HG03060 (cell line): ENCODE results near the gene STXBP5.

Experiments used
- ATAC-seq: cut with Tn5 transposase; IDR thresholded peaks from one replicate; pipeline ENCODE4 v1.9.1; 2021; ENCODE audit warnings: low read depth, moderate number of reproducible peaks; ENCODE audit not compliant: unreplicated experiment

STXBP5 gene

GRCh38 chr6:147207837-147208754 lies 3.9 kb downstream of the STXBP5 start:
- ATAC-seq: no peak

- ATAC-seq: no peak
Observed at GRCh38 chr6:147209762-147210449, 5.7 kb downstream of the STXBP5 start.

GRCh38 chr6:147211349-147211748 lies 7.1 kb downstream of the STXBP5 start:
- ATAC-seq: no peak

GRCh38 chr6:147211831-147212230 lies 7.6 kb downstream of the STXBP5 start:
- no peak for ATAC-seq

GRCh38 chr6:147212622-147213021 lies 8.4 kb downstream of the STXBP5 start:
- no peak for ATAC-seq

- ATAC-seq: no peak
Observed at GRCh38 chr6:147213772-147214171, 9.6 kb downstream of the STXBP5 start.

GRCh38 chr6:147214248-147215227 lies 10.3 kb downstream of the STXBP5 start:
- ATAC-seq: no peak

GRCh38 chr6:147216915-147217314 lies 12.7 kb downstream of the STXBP5 start:
- no peak for ATAC-seq

- no peak for ATAC-seq
Observed at GRCh38 chr6:147217840-147218404, 13.7 kb downstream of the STXBP5 start.

GRCh38 chr6:147218797-147219196 lies 14.6 kb downstream of the STXBP5 start:
- no peak for ATAC-seq

GRCh38 chr6:147219463-147219862 lies 15.2 kb downstream of the STXBP5 start:
- no peak for ATAC-seq

GRCh38 chr6:147220345-147220744 lies 16.1 kb downstream of the STXBP5 start:
- no peak for ATAC-seq

- ATAC-seq: no peak
Observed at GRCh38 chr6:147221739-147222138, 17.5 kb downstream of the STXBP5 start.

GRCh38 chr6:147222160-147222838 lies 18.1 kb downstream of the STXBP5 start:
- ATAC-seq: no peak

GRCh38 chr6:147223736-147224135 lies 19.5 kb downstream of the STXBP5 start:
- no peak for ATAC-seq

- no peak for ATAC-seq
Observed at GRCh38 chr6:147226163-147226724, 22.0 kb downstream of the STXBP5 start.

GRCh38 chr6:147226877-147227276 lies 22.7 kb downstream of the STXBP5 start:
- no peak for ATAC-seq

- no peak for ATAC-seq
Observed at GRCh38 chr6:147227770-147228320, 23.6 kb downstream of the STXBP5 start.

GRCh38 chr6:147231589-147231988 lies 27.4 kb downstream of the STXBP5 start:
- ATAC-seq: no peak
